HepG2 (cell line): ENCODE measurements around the gene NCAM2. TPM values are rescaled to one million over a fixed set of nuclear protein-coding genes. Genes with fewer than 3 reads are reported as not detected.

Experiments
- ATAC-seq: fragments of 200-7000 bp; cut with Tn5 transposase; 3 replicates; pipeline ENCODE4 v1.9.1; 2020; ENCODE audit warnings: mild to moderate bottlenecking, moderate library complexity
- BruUV-seq: library from RNA; stranded (reverse); fragments of 400-500 nt; replicated peaks from 2 replicates; lab custom pipeline; 2021; lab: Mats Ljungman, UMichigan
- CTCF ChIA-PET: fragments of 300-600 bp; formaldehyde crosslinking; extraction: SDS; loops from one replicate; lab custom pipeline; 2021; ENCODE audit warnings: low total read pairs, inconsistent platforms, low intra/inter-chr PET ratio; lab: Yijun Ruan, JAX
- POLR2A ChIA-PET: fragments of 350-600 bp; sonication (Branson Sonifier 250); formaldehyde crosslinking; loops from one replicate; lab custom pipeline; 2020; ENCODE audit warnings: antibody characterized with exemption, inconsistent platforms; lab: Yijun Ruan, JAX
- DNase-seq: peaks from one replicate; pipeline ENCODE4 v3.0.0-alpha.2; 2015; ENCODE audit warnings: low spot score
- FAIRE-seq: peaks from 3 replicates; lab custom pipeline; 2011; peaks lifted over from hg19 to GRCh38; lab: Jason Lieb, UNC
- H2AFZ ChIP-seq: one replicate; pipeline ENCODE4 v1.6.1; 2011; ENCODE audit warnings: low read length, inconsistent platforms
- H3K27ac ChIP-seq: fragments of 300-600 bp; 3 replicates; pipeline ENCODE4 v1.8.0; 2011; ENCODE audit warnings: mixed run types, mild to moderate bottlenecking, mixed read lengths, low read length, inconsistent platforms; ENCODE audit not compliant: insufficient read depth; ENCODE audit errors: extremely low read length
- H3K27me3 ChIP-seq, 2 experiments: fragments of 200-600 bp in 1 of 2; 2 replicates in 1 of 2; 3 replicates in 1 of 2; pipeline versions ENCODE4 v1.6.0 to v1.8.0; 2011; ENCODE audit warnings: low read length in 2 of 2, mild to moderate bottlenecking in 2 of 2, moderate library complexity in 2 of 2, inconsistent platforms in 1 of 2; ENCODE audit not compliant: insufficient read depth in 2 of 2, control insufficient read depth in 1 of 2
- H3K36me3 ChIP-seq, 2 experiments: fragments of 200-600 bp in 1 of 2; replicated peaks in 1 of 2; 2 replicates in 1 of 2; 3 replicates in 1 of 2; pipeline versions ENCODE4 v1.5.1 to v1.8.0; 2011; ENCODE audit warnings: low read length in 2 of 2, inconsistent platforms in 1 of 2; ENCODE audit not compliant: insufficient read depth in 2 of 2, control insufficient read depth in 1 of 2
- H3K4me1 ChIP-seq: 2 replicates; pipeline ENCODE4 v1.5.1; 2012; ENCODE audit warnings: low read length, inconsistent platforms; ENCODE audit not compliant: insufficient read depth
- H3K4me2 ChIP-seq: 2 replicates; pipeline ENCODE4 v1.6.0; 2011; ENCODE audit warnings: low read depth, low read length, inconsistent platforms
- H3K4me3 ChIP-seq, 3 experiments: fragments of 200-600 bp in 1 of 3; sonication (generic), shearing (Covaris generic) in 1 of 3; replicated peaks in 1 of 3; 2 replicates each; pipeline ENCODE4 v1.5.1; 2011 to 2016; ENCODE audit warnings: low read length in 3 of 3, inconsistent platforms in 2 of 3, low read depth in 2 of 3, mild to moderate bottlenecking in 2 of 3, control low read depth in 1 of 3, mixed read lengths in 1 of 3; ENCODE audit not compliant: insufficient read depth in 1 of 3
- H3K79me2 ChIP-seq: one replicate; pipeline ENCODE4 v1.6.1; 2011; ENCODE audit warnings: low read length, inconsistent platforms; ENCODE audit not compliant: insufficient read depth
- H3K9ac ChIP-seq: 2 replicates; pipeline ENCODE4 v1.6.0; 2011; ENCODE audit warnings: mild to moderate bottlenecking, low read depth, low read length, inconsistent platforms; ENCODE audit not compliant: insufficient read depth
- H3K9me3 ChIP-seq: 2 replicates; pipeline ENCODE4 v1.5.1; 2012; ENCODE audit warnings: mild to moderate bottlenecking, low read length
- H4K20me1 ChIP-seq: 2 replicates; pipeline ENCODE4 v1.6.0; 2011; ENCODE audit warnings: inconsistent platforms, mild to moderate bottlenecking, low read length, moderate library complexity; ENCODE audit not compliant: insufficient read depth
- ATF4 ChIP-seq, 2 experiments: fragments of 450-650 bp in 1 of 2; sonication (generic) in 1 of 2; formaldehyde crosslinking; IDR thresholded peaks; 2 replicates each; pipeline versions ENCODE4 v1.5.0 to v1.8.0; 2020 to 2022; ENCODE audit warnings: mild to moderate bottlenecking in 1 of 2, missing genetic modification reagents in 1 of 2
- ELF1 ChIP-seq: sonication (generic); formaldehyde crosslinking; IDR thresholded peaks from 2 replicates; pipeline ENCODE4 v1.4.0; 2020; ENCODE audit warnings: missing genetic modification reagents
- FLYWCH1 ChIP-seq: sonication (generic); formaldehyde crosslinking; IDR thresholded peaks from 2 replicates; pipeline ENCODE4 v1.8.1; 2023; ENCODE audit warnings: mild to moderate bottlenecking, missing genetic modification reagents
- GZF1 ChIP-seq: sonication (generic); formaldehyde crosslinking; IDR thresholded peaks from 2 replicates; pipeline ENCODE4 v1.5.1; 2020; ENCODE audit warnings: mild to moderate bottlenecking, missing genetic modification reagents
- JDP2 ChIP-seq: sonication (generic); formaldehyde crosslinking; IDR thresholded peaks from 2 replicates; pipeline ENCODE4 v1.8.1; 2022; ENCODE audit warnings: missing genetic modification reagents, borderline replicate concordance
- KLF11 ChIP-seq: IDR thresholded peaks from 2 replicates; pipeline ENCODE4 v1.6.1; 2016; ENCODE audit warnings: missing compliant biosample characterization
- TFDP1 ChIP-seq: IDR thresholded peaks from 2 replicates; pipeline ENCODE4 v1.6.1; 2016; ENCODE audit warnings: missing compliant biosample characterization, missing genetic modification reagents, borderline replicate concordance
- ZMYM4 ChIP-seq: sonication (generic); formaldehyde crosslinking; IDR thresholded peaks from 2 replicates; pipeline ENCODE4 v1.8.1; 2023; ENCODE audit warnings: mild to moderate bottlenecking, missing genetic modification reagents
- ZNF121 ChIP-seq: sonication (generic); formaldehyde crosslinking; IDR thresholded peaks from 2 replicates; pipeline ENCODE4 v1.5.0; 2020; ENCODE audit warnings: mild to moderate bottlenecking, missing genetic modification reagents
- ZNF30 ChIP-seq: sonication (generic); formaldehyde crosslinking; IDR thresholded peaks from 2 replicates; pipeline ENCODE4 v1.5.0; 2020; ENCODE audit warnings: mild to moderate bottlenecking, missing genetic modification reagents
- ZNF318 ChIP-seq: sonication (generic); formaldehyde crosslinking; IDR thresholded peaks from 2 replicates; pipeline ENCODE4 v1.4.0; 2020; ENCODE audit warnings: mild to moderate bottlenecking, missing genetic modification reagents
- ZNF383 ChIP-seq: sonication (generic); formaldehyde crosslinking; IDR thresholded peaks from 2 replicates; pipeline ENCODE4 v1.4.0; 2020; ENCODE audit warnings: missing genetic modification reagents, mild to moderate bottlenecking, borderline replicate concordance
- ZNF879 ChIP-seq: sonication (generic); formaldehyde crosslinking; IDR thresholded peaks from 2 replicates; pipeline ENCODE4 v1.8.1; 2023; ENCODE audit warnings: missing genetic modification reagents
- WGBS: methylation state at CpG from one replicate; pipeline ENCODE4 v1.1.6; 2017; ENCODE audit warnings: low lambda C conversion rate; 5-methylcytosine and 5-hydroxymethylcytosine counted together
- in situ Hi-C: cut with HindIII; loops from 2 replicates; pipeline ENCODE4 v1.10.0; 2017; ENCODE audit warnings: low pct_unique_long_range_greater_than_20kb; ENCODE audit not compliant: extremely low pct_ligation_motif_present
- intact Hi-C: fragments of 100-400 bp; cut with micrococcal nuclease; formaldehyde crosslinking; loops from one replicate; pipeline ENCODE4 v1.10.0; 2022; ENCODE audit not compliant: unreplicated experiment
- polyA plus RNA-seq, 8 experiments: library from polyadenylated mRNA; depleted of rRNA in 3 of 8; stranded (reverse) in 7 of 8; unstranded in 1 of 8; fragments of >200 nt; fragmentation: Illumina TruSeq in 4 of 8; extraction: Trizol in 4 of 8; gene quantifications; 2 replicates each; pipeline versions ENCODE4 v1.2.1 to v1.2.3, GENCODE V29; 2011 to 2016; ENCODE audit warnings: low read depth in 4 of 8, missing spikeins in 1 of 8, mixed read lengths in 1 of 8; ENCODE audit not compliant: insufficient read depth in 1 of 8
- total RNA-seq, 5 experiments: library from RNA; depleted of rRNA; stranded (reverse); fragments of >200 nt; fragmentation: Illumina TruSeq; extraction: Trizol; gene quantifications; 2 replicates each; pipeline ENCODE4 v1.2.3, GENCODE V29; 2016; ENCODE audit warnings: low read depth in 1 of 5
- TF ChIP-seq, protein P1 (sequence below): sonication (generic); formaldehyde crosslinking; IDR thresholded peaks from 2 replicates; pipeline ENCODE4 v1.5.0; 2020; ENCODE audit warnings: missing genetic modification reagents, mild to moderate bottlenecking, borderline replicate concordance

NCAM2 gene
- total and polyA plus RNA-seq, 2 of the 13 experiments (the other 11 are each of a cell fraction or from before 2014, with no cell fraction given): not detected

DNA sequence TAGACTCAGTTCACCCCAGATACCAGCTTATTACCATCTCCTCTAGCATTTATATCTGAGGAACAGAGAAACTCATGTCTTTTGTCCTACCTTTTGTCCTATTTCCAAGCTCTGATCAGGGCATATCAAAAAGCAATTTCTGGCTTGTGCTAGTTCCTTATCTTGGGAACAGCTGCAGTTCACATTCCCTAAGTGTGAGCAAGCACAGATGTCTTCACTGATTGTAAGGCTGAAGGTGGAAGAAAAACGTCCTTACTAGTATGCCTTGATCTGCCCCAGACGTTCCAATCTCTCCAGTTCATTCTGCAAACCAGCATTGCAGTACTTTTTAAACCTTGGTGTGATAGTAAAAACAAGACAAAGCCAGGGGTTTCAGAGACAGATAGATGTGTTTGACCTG is 139.8 kb downstream of the NCAM2 start:
- H3K4me1 ChIP-seq: no peaks in the 10 kb centered on the region
- in situ Hi-C loops: no loop called here
- no peaks in the 10 kb centered on the region for H3K27me3 ChIP-seq
- H3K9ac ChIP-seq: no peak overlapping the region
- no TSS peak for BruUV-seq
- no peaks in the 10 kb centered on the region for H4K20me1 ChIP-seq
- ChIA-PET CTCF (no interaction called here), POLR2A (no interaction called here)
- no peak overlapping the region for H3K27ac ChIP-seq
- DNase-seq: no peak
- no peak for ATAC-seq
- FAIRE-seq: no peak
- 2% methylated on average over 2 of the region's 2 CpGs for WGBS
- no peaks in the 10 kb centered on the region for H3K79me2 ChIP-seq
- H3K4me3 ChIP-seq: no peak overlapping the region
- no peak overlapping the region for H2AFZ ChIP-seq
- no peak overlapping the region for H3K4me2 ChIP-seq
- peaks cover 56% of the 10 kb centered on the region for H3K9me3 ChIP-seq
- intact Hi-C loops: no loop called here
- H3K36me3 ChIP-seq: no peaks in the 10 kb centered on the region
- TF ChIP-seq ZNF383: no peak
- TF ChIP-seq KLF11 (CRISPR knock-in tag): no peak
- TF ChIP-seq, protein P1, sequence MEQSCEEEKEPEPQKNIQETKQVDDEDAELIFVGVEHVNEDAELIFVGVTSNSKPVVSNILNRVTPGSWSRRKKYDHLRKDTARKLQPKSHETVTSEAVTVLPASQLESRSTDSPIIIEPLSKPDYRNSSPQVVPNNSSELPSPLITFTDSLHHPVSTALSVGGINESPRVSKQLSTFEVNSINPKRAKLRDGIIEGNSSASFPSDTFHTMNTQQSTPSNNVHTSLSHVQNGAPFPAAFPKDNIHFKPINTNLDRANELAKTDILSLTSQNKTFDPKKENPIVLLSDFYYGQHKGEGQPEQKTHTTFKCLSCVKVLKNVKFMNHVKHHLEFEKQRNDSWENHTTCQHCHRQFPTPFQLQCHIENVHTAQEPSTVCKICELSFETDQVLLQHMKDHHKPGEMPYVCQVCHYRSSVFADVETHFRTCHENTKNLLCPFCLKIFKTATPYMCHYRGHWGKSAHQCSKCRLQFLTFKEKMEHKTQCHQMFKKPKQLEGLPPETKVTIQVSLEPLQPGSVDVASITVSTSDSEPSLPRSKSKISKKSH (CRISPR knock-in tag): no peak
- TF ChIP-seq JDP2: no peak
- no peak for TF ChIP-seq GZF1 (CRISPR knock-in tag)
- TF ChIP-seq FLYWCH1 (CRISPR knock-in tag): no peak
- no peak for TF ChIP-seq ELF1 (CRISPR knock-in tag)
- no peak for TF ChIP-seq ZNF30 (CRISPR knock-in tag)
- TF ChIP-seq ZNF318: no peak
- no peak for TF ChIP-seq ZMYM4 (CRISPR knock-in tag)
- no peak for TF ChIP-seq ZNF879 (CRISPR knock-in tag)
- no peak for TF ChIP-seq ATF4 (CRISPR knock-in tag; IDR thresholded peaks at IDR 0.05)
- TF ChIP-seq TFDP1: no peak
- TF ChIP-seq ZNF121 (CRISPR knock-in tag): no peak
